DMS53 treated with DMSO at 0.1 percent for 48 hours (cell line): ENCODE measurements around the gene ZNF319.

ENCODE experiments used
- DNase-seq: peaks from one replicate; lab custom pipeline; 2025; ENCODE audit not compliant: unreplicated experiment; lab: John Stamatoyannopoulos, UW

ZNF319 gene

GRCh38 chr16:58037365-58038057 is 37.0 kb upstream of the ZNF319 start:
- DNase-seq: no peak

- DNase-seq: no peak
Measured at GRCh38 chr16:58036943-58037342, 36.5 kb upstream of the ZNF319 start.

GRCh38 chr16:58035356-58036170 is 35.1 kb upstream of the ZNF319 start:
- DNase-seq: no peak

- no peak for DNase-seq
Measured at GRCh38 chr16:58034774-58035173, 34.3 kb upstream of the ZNF319 start.

GRCh38 chr16:58034128-58034685 is 33.7 kb upstream of the ZNF319 start:
- no peak for DNase-seq

GRCh38 chr16:58032710-58033293 is 32.3 kb upstream of the ZNF319 start:
- DNase-seq: no peak

- DNase-seq: no peak
Measured at GRCh38 chr16:58031016-58031800, 30.7 kb upstream of the ZNF319 start.

- no peak for DNase-seq
Measured at GRCh38 chr16:58030136-58030840, 29.8 kb upstream of the ZNF319 start.

GRCh38 chr16:58029410-58029809 is 28.9 kb upstream of the ZNF319 start:
- DNase-seq: no peak

GRCh38 chr16:58028541-58029070 is 28.1 kb upstream of the ZNF319 start:
- DNase-seq: no peak

- DNase-seq: no peak
Measured at GRCh38 chr16:58027916-58028455, 27.5 kb upstream of the ZNF319 start.

- peak; percentile 21 for DNase-seq
Measured at GRCh38 chr16:58027161-58027915, 26.9 kb upstream of the ZNF319 start.

GRCh38 chr16:58026705-58027160 is 26.3 kb upstream of the ZNF319 start:
- no peak for DNase-seq

- DNase-seq: no peak
Measured at GRCh38 chr16:58026139-58026704, 25.8 kb upstream of the ZNF319 start.

GRCh38 chr16:58025351-58026138 is 25.1 kb upstream of the ZNF319 start, which contains the start of gene MMP15:
Gene MMP15 (plus strand): TSS chr16:58025754. CDS start chr16:58026351, 597 bp downstream.
- DNase-seq: peak; percentile 70

- peak; percentile 44 for DNase-seq
Measured at GRCh38 chr16:58024486-58025350, 24.2 kb upstream of the ZNF319 start.
